ENCODE data around the gene HKDC1.
A peak's percentile ranks its signal among the peaks of the same experiment; 100 is the strongest.
"Not testable (repeated sequence)": the region's sequence is repeated elsewhere in the genome, so short reads cannot be mapped to it uniquely, and the experiment has no call there.

HKDC1 gene

DNA sequence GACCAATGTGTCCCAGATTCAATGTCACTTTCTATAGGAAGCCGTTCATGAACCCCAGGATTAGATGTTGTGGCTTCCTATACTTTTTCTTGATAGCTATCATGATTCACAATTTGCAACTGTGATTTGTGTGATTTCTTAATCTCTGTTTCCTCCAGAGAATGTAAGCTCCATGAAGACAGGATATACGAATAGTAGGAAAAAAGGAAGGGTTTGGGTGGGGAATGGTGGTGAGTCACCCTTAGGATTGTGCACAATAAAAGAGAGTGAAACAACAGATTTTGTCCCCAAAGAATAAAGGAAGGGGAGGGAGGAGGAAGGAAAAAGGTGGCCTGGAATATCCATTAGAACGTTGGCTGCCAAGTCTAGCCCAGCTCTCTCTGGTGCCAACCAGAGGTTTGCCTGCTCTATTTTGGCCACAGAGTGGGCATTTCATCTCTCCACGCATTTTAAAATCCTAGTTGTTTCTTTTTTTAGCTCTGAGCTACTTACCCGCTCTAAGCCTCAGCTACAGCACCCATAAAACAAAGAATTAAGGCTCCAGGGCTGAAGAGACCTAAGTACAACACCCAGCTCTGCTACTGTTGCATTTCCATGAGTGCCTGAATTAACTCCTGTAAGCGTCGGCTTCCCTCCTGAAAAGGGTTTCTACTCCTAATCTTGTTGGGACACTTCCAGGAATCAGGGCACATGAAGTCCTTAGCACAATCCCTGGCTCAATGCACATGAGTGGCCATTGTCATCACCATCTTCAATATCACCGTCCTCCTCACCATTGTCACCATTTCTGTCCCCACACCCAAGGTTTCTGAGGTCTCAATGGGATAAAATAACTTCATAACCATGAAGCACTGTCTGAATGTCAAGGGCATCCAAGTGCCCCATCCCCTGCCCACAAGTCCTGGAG, 61.6 kb downstream of the HKDC1 start:
- DNase-seq, result no peak

DNA sequence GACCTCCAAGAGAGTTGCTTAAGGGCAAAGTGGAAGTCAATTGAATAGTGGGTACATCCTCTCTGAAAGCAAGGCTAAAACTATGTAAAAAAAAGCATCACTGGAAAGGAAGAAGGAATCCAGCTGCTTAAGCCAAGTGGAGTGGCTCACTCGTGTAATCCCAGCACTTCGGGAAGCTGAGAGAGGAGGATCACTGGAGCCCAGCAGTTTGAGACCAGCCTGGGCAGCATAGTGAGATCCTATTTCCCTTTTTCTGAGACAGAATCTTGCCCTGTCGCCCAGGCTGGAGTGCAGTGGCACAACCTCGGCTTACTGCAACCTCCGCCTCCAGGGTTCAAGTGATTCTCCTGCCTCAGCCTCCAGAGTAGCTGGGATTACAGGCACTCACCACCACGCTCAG, 64.3 kb downstream of the HKDC1 start:
- DNase-seq, result not testable (repeated sequence)

DNA sequence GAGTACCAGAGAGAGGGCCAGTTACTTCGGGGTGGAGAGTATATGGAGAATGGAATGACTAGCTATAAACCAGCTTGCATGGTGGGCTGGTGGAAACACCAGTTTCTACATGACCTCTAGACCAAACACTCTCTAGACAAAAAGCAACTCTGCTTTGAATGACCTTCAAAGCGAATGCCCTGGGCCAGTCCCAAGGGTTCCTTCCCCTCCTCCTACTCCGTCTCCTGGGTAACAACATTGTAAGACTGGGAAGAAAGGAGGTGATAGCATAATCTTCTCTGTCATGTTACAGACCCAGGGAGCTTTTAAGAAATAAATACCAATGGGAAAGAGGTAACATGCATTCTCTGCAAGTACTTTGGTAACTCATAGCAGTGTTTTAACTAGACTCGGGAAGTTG, 65.6 kb downstream of the HKDC1 start:
- DNase-seq, result no peak

DNA sequence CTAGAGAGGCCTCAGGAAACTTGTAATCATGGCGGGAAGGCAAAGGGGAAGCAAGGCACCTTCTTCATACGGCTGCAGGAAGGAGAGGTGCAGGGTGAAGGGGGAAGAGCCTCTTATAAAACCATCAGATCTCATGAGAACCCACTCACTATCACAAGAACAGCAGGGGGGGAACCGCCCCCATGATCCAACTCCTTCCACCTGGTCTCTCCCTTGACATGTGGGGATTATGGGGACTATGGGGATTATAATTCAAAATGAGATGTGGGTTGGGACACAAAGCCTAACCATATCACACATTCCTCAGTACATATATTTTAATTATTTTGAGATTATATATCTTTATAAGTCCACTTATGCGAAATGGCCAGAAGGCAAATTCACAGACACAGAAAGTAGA, 67.0 kb downstream of the HKDC1 start:
- DNase-seq, result no peak

DNA sequence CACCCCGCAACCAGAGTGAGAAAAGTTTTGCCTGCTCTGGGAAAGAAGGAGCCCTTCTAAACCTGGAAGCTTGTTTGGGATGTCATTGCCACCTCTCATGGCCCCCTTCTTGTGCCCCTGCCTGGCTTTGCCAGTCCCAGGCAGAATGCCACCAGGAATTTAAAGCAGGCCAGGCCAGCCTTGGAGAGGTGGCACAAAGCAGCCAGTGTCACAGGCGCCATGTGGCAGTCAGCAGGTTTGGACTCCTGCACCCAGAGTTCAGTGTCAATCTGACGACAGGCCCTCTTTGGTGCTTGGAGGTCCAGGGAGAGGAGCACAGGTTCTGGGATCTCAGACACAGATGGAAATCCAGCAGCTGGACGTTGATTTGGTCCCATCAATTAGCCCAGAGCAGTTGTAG, 70.9 kb downstream of the HKDC1 start:
- no peak for DNase-seq

DNA sequence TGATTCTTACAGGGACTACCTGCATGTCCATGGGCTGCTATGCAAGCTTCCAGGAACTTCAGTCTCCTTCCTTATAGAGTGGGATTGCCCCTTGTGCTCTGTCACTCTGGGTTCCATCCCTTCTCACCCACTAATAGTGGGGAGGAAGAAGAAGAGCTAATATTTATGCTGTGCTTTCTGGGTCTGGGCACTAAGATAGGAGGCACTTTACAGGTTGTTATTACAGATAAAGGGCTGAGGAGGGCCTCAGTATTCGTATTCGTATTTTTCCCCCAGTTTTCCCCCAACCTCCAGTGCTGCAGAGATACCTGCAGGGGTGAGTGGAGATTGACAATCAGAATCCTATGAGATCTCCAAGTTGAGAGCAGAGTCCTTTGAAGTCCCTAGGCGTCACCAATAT, 72.3 kb downstream of the HKDC1 start:
- DNase-seq, result no peak

DNA sequence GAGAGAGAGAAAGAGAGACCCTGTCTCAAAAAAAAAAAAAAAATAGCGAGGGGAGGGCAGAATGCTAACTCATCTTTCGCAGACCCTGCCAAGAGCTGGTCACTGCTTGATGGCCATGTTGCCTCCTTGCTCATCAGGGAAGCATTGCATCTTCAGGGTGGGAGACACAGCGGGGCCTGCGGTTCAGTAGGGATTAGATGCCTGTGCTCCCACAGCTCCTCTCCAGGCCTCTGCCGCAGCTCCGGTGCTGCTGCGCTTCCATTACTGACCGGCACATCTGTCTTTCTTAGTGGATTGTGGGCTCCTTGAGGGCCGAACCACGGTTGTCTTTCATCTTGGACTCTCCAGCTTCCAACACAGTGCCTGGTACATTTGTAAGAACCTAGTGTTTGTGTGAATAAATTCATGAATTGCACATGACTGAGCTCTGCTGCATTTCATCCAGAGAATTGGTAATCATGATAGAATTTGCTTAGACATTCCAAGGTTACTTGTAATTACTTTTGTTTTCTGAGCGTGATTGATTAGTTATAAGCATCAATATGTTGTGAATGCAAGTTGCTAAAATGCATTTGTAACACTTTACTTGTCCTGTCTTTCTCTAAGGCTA, 75.0 kb downstream of the HKDC1 start:
- no peak for DNase-seq

DNA sequence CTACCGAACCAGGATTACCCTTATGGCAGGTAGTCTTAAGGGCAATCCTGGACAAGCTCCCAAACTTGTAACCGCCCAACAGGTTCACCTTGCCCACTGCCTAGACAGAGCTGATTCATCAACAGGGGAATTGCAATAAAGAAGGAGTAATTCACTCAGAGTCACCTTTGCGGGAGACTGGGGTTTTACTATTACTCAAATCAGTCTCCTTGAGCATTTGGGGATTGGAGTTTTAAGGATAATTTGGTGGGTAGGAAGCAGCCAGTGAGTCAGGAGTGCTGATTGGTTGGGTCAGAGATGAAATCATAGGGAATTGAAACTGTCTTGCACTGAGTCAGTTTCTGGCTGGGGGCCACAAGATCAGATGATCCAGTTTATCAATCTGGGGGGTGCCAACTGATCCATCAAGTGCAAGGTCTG, 83.5 kb downstream of the HKDC1 start:
- peak; percentile 55 for DNase-seq

DNA sequence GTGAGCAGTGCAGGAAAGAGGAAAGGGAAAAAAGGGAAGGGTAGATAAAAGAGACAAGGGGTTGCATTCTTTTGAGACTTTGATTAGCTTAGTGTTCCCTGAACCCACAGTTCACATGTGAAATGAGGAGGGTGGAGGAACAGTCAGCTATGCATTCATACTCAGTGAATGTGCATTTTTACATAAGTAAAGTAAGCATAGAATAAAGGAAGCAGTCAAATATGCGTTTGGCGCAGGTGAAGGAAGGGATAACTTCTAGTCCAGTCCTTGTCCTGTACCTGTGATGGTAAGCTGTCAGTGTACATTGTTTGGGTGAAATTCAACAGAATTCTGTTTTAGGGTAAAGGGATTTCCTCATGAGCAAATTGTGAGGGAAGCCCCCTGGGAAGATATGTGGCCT, 86.3 kb downstream of the HKDC1 start:
- DNase-seq, result no peak

DNA sequence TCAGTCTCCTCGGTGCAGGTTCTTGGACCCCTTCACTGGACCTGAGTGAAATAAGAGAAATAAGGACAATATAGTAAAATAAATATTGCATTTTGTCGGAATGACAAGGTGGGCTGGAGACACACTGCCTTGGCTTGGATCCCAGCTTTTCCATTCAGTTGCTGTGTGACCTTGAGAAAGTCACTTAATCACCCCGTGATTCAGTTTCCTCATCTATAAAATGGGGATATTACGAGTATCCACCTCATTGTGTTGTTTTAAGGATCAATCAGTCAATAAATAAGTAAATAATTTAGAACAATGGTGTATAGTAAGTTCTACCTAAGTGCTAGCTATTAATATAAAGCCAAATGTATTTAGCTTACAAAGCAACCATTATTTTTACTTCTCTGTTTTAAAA, 87.3 kb downstream of the HKDC1 start:
- no peak for DNase-seq

DNA sequence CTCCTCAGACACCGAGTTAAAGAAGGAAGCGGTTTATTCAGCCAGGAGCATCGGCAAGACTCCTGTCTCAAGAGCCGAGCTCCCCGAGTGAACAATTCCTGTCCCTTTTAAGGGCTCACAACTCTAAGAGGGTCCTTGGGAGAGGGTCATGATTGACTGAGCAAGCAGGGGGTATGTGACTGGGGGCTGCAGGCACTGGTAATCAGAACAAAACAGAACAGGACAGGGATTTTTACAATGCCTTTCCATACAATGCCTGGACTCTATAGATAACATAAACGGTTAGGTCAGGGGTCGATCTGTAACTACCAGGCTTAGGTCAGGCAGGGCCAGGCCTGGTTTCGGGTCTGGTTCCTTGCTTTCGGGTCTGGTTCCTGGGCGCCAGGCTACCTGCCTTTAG, 88.2 kb downstream of the HKDC1 start:
- not testable (repeated sequence) for DNase-seq

DNA sequence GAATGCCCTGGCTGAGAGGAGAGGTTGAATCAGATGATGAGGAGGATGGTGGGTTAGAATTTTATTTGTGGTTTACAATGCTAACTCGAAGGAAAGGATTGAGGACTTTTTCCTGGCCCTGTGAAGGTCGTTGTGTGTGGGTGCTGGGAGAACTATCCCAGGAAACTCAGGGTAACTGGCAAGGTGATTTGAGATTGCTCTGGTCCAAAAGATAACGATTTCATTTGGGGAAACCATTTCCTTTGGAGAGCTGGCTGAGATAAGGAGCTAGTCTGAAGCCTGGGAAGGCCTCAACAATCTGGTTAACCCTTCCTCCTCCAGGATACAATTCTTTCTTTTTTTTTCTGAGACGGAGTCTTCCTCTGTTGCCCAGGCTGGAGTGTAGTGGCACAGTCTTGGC, 91.2 kb downstream of the HKDC1 start:
- DNase-seq, result no peak

DNA sequence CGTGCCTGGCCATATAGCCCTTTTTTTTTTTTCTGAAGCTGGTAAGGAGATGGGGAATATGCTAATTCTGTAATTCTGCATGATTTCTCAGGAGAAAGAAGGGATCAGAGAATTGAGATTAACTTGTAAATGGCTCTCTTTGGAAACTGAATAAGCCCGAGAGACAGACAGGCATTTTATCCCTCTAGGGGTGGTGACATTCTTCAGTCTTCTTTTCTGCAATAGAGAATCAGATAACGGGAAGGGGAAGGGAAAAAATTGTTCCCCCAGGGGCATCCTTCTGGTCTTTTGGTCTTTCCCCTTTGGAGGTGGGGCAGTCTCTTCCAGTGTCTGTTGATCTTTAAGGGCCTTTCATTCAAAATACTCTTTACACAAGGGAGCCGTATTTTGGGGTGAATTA, 92.4 kb downstream of the HKDC1 start:
- no peak for DNase-seq

DNA sequence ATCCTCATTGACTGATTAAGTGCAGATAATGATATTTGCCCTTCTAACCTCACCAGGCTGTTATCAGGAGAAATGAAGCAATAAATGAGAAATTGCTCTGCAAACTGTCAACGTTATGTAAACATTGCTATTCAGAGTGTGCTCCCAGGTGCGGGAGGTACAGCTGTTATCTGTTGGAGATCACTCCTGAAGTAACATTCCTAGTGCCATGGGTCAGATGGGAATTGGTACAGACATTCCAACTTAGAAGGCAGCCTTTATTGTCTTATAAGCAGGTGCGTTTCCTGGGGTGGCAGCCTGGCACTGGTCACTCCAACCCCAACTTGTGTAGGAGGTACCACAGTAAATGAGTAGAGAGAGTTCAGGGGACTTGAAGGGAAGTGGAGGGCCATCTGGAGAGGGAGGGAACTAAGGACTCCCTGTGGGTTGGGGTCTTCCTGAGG, 95.0 kb downstream of the HKDC1 start:
- no peak for DNase-seq

DNA sequence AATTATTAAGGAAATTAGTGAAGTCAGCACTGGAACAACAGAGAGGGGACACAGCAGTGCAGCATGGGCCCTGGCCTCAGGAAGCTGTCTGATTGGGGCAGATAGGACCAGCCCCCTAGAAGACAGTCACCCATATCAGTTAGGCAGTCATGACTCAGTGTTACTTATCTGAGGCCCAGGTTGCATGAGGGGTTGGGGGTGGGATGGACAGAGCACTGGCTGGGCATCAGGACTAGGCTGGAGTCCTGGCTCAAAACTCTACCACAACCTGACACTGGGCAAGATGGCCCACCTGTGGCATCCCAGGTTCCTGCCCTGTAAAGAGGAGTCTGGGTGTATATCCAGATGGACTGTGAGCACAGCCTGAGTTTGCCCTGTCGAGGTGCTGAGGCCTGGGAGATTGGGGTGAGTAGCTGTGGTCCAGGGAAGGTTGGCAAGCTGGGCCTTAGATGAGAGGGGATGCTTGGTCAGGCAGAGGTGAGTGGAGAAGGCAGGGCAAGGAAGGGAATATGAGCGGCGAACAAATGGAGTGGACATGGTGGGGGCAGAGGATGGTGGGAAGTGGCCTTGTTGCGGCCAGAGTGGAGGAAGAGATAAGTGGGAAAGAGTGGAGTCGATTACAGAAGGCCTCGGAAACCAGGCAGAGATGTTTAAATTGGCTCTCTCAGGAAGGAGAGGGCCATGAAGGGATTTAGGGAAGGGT, 95.6 kb downstream of the HKDC1 start:
- no peak for DNase-seq

DNA sequence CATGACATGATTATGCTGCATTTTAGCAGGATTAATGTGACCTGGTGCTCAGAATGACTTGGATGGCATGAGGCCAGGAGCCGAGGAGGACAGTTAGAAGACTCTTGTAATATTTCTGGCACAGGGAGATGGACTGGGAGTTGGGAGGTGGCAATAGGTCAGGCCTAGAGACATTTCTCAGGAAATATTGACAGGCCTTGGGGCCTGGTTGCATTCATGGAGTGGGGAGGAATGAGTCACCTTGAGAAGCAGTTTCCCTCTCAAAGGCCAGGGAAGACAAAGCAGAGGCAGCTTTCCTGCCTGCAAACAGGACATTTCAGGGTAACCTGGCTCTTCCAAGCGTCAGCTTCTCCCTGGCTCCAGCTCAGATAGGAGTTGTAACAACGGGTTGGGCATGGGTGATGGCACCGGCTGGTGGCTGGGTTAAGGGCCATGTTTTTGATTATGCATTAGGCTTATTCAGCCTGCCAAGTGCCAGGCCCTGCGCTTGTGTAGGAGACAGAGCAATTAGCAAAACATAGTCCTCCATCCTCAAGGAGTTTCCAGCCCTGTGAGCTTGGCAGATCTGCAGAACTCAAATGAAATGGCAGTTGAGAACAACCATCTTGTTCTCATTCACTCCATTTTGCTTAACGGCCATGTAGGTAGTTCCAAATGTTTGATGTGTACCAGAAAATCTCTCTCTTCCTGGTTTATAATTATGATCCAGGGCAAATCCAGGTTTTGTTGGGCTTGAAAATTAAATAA, 96.4 kb downstream of the HKDC1 start:
- no peak for DNase-seq
